ENCODE measurements around the gene PTK6.

PTK6 gene

DNA sequence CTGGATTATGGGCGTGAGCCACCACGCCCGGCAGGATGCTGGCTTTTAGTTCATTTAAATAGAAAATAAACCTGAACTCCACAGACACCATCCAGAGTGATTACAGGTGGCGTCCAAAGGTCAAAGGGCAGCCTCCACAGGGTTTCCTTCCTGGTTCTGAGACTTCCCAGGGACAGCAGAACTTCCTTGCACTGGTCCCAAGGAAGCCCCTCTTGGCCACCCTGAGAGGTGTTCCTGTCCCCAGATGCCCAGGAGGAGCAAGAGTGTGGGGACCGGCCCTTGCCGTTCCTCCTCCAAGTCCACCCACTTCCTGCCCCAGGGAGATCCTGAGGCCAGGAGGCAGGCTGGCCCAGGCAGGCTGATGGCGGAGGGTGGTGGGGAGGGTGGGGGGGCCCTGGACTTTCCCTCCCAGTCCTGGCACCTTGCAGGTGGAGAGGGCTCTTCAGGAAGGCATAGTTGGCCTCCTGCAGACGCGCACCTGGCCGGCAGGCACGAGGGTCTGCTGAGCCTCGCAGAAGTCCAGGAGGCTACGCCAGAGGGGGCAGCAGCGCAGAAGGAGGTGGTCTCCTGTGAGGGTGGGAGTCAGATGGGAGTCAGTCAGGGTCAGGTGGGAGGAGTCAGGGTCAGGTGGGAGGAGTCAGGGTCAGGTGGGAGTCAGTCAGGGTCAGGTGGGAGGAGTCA is 21.8 kb upstream of the PTK6 start:
- H3K9me2 ChIP-seq (replicated peaks; ENCODE audit: control insufficient read depth, low read length) = no peaks in the 10 kb centered on the region
- no peak for TF ChIP-seq EZH2phosphoT487 (IDR thresholded peaks at IDR 0.05; ENCODE audit: borderline replicate concordance, low read length)
- TF ChIP-seq, protein P1, sequence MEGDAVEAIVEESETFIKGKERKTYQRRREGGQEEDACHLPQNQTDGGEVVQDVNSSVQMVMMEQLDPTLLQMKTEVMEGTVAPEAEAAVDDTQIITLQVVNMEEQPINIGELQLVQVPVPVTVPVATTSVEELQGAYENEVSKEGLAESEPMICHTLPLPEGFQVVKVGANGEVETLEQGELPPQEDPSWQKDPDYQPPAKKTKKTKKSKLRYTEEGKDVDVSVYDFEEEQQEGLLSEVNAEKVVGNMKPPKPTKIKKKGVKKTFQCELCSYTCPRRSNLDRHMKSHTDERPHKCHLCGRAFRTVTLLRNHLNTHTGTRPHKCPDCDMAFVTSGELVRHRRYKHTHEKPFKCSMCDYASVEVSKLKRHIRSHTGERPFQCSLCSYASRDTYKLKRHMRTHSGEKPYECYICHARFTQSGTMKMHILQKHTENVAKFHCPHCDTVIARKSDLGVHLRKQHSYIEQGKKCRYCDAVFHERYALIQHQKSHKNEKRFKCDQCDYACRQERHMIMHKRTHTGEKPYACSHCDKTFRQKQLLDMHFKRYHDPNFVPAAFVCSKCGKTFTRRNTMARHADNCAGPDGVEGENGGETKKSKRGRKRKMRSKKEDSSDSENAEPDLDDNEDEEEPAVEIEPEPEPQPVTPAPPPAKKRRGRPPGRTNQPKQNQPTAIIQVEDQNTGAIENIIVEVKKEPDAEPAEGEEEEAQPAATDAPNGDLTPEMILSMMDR (IDR thresholded peaks at IDR 0.05; ENCODE audit: low read depth, low read length, poor library complexity, severe bottlenecking) = no peak
- no peaks in the 10 kb centered on the region for H3K9me3 ChIP-seq (ENCODE audit: control insufficient read depth, insufficient read depth, low read length)
- peaks cover 26% of the 10 kb centered on the region for H3K4me1 ChIP-seq (ENCODE audit: control insufficient read depth, low read length)
- H3K4me3 ChIP-seq (ENCODE audit: low read length) = no peak overlapping the region
- H3F3A ChIP-seq (ENCODE audit: control insufficient read depth, insufficient read depth) = no peaks in the 10 kb centered on the region; the same call in 1 of the 2 replicates
- no peaks in the 10 kb centered on the region for H4K20me1 ChIP-seq (ENCODE audit: control insufficient read depth, insufficient read depth, low read depth, low read length)
- H3K27me3 ChIP-seq (ENCODE audit: control insufficient read depth, low read length) = peaks cover 16% of the 10 kb centered on the region
- no peaks in the 10 kb centered on the region for H3K36me3 ChIP-seq (ENCODE audit: control insufficient read depth, low read length)
- no peak overlapping the region for H3K27ac ChIP-seq (ENCODE audit: low read depth, low read length)
- H3K79me2 ChIP-seq (ENCODE audit: control insufficient read depth, low read length) = no peaks in the 10 kb centered on the region
- no peak overlapping the region for H3K4me2 ChIP-seq (ENCODE audit: low read length)

DNA sequence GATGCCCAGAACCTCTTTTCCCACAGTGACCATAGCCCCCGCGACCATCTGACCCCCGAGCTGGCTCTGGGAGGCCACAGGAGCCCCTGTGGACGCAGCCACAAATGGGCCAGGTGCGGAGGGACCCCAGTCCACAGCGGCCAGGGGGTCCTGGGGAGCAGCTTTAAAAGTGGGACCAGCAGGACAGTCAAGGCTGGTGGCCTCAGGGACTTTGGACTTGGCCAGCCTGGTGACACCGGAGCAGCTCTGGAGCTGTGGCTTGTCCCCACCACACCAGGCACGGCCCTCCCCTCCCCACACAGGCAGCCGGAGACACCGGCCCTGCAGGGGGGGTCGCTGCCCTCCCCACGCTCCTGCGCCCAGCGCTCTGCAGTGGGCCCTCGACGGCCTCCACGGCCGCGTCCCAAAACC is 20.3 kb upstream of the PTK6 start:
- Histone ChIP-seq H3K9me3 (ENCODE audit: control insufficient read depth, insufficient read depth, low read length) (no peaks in the 10 kb centered on the region), H3K36me3 (ENCODE audit: control insufficient read depth, low read length) (no peaks in the 10 kb centered on the region), H3K79me2 (ENCODE audit: control insufficient read depth, low read length) (no peaks in the 10 kb centered on the region), H4K20me1 (ENCODE audit: control insufficient read depth, insufficient read depth, low read depth, low read length) (no peaks in the 10 kb centered on the region), H3K4me2 (ENCODE audit: low read length) (no peak overlapping the region), H3K27ac (ENCODE audit: low read depth, low read length) (no peak overlapping the region), H3K27me3 (ENCODE audit: control insufficient read depth, low read length) (peaks cover 19% of the 10 kb centered on the region), H3F3A (ENCODE audit: control insufficient read depth, insufficient read depth) (peaks cover 4% of the 10 kb centered on the region), H3K9me2 (replicated peaks; ENCODE audit: control insufficient read depth, low read length) (no peaks in the 10 kb centered on the region), H3K4me3 (ENCODE audit: low read length) (no peak overlapping the region), H3K4me1 (ENCODE audit: control insufficient read depth, low read length) (peaks cover 33% of the 10 kb centered on the region)
- TF ChIP-seq EZH2phosphoT487 (IDR thresholded peaks at IDR 0.05; ENCODE audit: borderline replicate concordance, low read length) = no peak
- TF ChIP-seq, protein P1 (IDR thresholded peaks at IDR 0.05; ENCODE audit: low read depth, low read length, poor library complexity, severe bottlenecking) = no peak

DNA sequence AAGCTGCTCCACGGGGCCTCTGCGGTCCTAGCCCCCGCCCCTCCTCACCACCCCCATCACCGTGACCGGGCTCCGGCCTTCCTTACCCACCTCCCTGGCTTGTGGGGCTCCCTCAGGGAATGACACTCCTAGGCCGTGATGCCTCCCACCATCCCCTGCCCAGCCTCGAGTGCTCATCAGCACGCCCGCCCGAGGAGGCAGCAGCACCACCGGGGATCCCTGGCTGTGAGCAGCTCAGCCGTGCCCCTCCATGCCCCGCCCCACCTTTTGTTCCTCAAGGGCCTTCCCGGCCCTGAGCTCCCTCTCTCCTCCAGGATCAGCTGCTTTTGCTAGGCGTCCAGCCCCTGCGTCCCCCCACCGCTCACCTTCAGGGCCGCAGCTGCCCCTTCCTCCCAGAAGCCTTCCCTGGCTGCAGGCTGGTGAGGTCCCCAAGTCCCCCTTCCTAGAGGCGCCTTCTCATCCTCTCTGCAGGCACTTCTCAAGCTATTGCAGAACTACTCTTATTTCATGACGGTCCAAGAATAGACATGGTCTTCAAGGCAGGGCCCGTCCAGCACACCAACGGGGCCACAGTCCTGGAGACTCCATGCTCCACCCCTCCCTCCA is 19.8 kb upstream of the PTK6 start:
- TF ChIP-seq, protein P1 (IDR thresholded peaks at IDR 0.05; ENCODE audit: low read depth, low read length, poor library complexity, severe bottlenecking) = no peak
- no peak for TF ChIP-seq EZH2phosphoT487 (IDR thresholded peaks at IDR 0.05; ENCODE audit: borderline replicate concordance, low read length)
- peaks cover 19% of the 10 kb centered on the region for H3K27me3 ChIP-seq (ENCODE audit: control insufficient read depth, low read length)
- peaks cover 34% of the 10 kb centered on the region for H3K4me1 ChIP-seq (ENCODE audit: control insufficient read depth, low read length)
- H4K20me1 ChIP-seq (ENCODE audit: control insufficient read depth, insufficient read depth, low read depth, low read length) = no peaks in the 10 kb centered on the region
- no peak overlapping the region for H3K27ac ChIP-seq (ENCODE audit: low read depth, low read length)
- H3F3A ChIP-seq (ENCODE audit: control insufficient read depth, insufficient read depth) = peaks cover 7% of the 10 kb centered on the region
- H3K4me3 ChIP-seq (ENCODE audit: low read length) = no peak overlapping the region
- no peaks in the 10 kb centered on the region for H3K36me3 ChIP-seq (ENCODE audit: control insufficient read depth, low read length)
- no peaks in the 10 kb centered on the region for H3K9me2 ChIP-seq (replicated peaks; ENCODE audit: control insufficient read depth, low read length)
- no peaks in the 10 kb centered on the region for H3K79me2 ChIP-seq (ENCODE audit: control insufficient read depth, low read length)
- H3K9me3 ChIP-seq (ENCODE audit: control insufficient read depth, insufficient read depth, low read length) = no peaks in the 10 kb centered on the region
- no peak overlapping the region for H3K4me2 ChIP-seq (ENCODE audit: low read length)
